IPS-NIHi11 (cell line): ENCODE data around the gene FRA10AC1.
"Not testable (repeated sequence)": the region's sequence is repeated elsewhere in the genome, so short reads cannot be mapped to it uniquely, and the experiment has no call there.

ENCODE experiments used
- DNase-seq: peaks from one replicate; pipeline ENCODE4 v3.0.0; 2012; ENCODE audit warnings: mixed read lengths, low spot score

FRA10AC1 gene

DNA sequence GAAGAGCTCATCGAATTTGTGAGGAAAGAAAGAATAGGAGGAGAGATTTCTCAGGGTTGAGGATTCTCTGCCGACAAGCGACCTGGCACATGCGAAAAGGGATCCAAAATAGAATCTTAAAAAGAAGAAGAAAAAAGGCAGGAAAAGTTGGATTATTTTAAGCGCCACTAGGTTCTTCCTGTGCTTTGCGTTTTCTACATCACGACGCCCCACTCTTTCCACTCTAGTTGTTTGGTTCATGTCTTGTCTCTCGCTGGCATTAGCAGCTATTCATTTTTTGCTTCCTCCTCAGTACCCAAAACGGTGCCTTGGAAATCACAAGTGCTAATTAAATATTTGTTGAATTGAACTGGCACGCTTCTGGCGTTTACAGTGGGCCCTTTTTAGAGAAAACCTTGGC is 674 bp upstream of the FRA10AC1 start:
- DNase-seq, result no peak

DNA sequence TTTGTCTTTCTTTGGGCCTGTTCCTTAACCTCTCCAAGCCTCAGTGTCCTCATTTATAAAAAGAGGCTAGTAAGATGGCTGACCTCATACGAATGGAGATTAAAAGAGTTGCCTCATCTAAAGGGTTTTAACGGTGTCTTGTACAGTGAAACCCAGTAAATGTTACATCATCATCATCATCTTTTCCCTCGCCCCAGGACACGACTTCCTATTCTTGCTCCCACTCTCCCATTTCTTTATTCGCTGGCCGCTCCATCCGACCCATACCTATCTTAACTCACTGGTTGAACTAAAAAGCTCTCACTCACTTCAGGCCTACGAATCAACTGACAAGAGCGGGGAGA is 554 bp downstream of the FRA10AC1 start:
- peak; percentile 14 for DNase-seq

DNA sequence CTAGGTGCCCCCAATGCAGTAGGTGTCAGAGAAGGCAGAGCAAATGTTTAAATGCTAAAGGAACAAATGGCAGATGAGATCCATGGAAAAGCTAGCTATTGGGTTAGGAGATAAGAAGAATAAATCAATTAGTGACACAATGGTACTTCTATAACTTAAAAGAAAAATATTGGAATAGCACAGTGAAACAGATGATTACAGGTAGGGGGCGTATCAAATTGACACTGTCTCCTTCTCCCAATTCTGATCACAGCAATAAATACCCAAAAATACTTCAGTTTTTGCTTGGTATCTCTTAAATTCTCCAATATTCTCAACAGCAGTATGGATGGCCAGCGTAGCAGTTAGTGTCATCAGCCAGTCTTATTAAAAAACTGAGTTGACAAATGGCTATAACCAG is 5.2 kb downstream of the FRA10AC1 start:
- no peak for DNase-seq

GRCh38 chr10:93696582-93696981 is 5.8 kb downstream of the FRA10AC1 start:
- not testable (repeated sequence) for DNase-seq

GRCh38 chr10:93695740-93696139 is 6.7 kb downstream of the FRA10AC1 start:
- no peak for DNase-seq

GRCh38 chr10:93687737-93688136 is 14.7 kb downstream of the FRA10AC1 start:
- DNase-seq, result no peak

- peak; percentile 23 for DNase-seq
Observed at GRCh38 chr10:93680412-93681047, 21.9 kb downstream of the FRA10AC1 start.

GRCh38 chr10:93678805-93679587 is 23.4 kb downstream of the FRA10AC1 start:
- DNase-seq, result no peak

- no peak for DNase-seq
Observed at GRCh38 chr10:93678386-93678785, 24.0 kb downstream of the FRA10AC1 start.

GRCh38 chr10:93673791-93674190 is 28.6 kb downstream of the FRA10AC1 start:
- DNase-seq, result no peak

- DNase-seq, result no peak
Observed at GRCh38 chr10:93672890-93673289, 29.5 kb downstream of the FRA10AC1 start.

DNA sequence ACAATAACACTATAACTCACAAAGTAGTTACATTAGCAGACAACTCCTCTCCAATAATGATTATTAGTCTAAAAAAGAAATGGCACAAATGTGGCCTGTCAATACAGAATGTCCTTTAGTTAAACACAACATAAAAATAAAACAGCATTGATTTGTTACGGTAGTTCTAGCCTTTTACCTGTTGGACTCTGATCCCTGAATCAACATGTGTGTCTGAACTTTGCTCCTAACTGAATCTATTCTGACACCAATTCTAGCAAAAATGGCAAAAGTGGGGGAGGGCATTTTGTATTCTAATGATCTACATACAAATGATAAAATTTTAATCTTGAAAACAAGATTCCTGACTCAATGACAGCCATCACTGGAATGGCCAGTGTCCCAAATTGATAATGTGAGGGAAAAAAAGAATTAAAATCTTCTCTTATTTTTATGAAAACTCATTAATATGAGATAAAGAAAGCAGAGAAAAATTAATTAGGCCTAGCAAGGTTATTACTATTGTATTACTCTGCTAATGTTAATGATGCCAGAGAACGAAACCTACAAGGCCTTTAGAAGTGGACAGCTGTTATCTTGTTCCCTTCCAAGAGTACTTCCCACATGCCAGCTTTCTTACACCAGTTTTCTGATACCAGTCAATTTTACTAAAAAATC is 30.2 kb downstream of the FRA10AC1 start:
- DNase-seq, result no peak

DNA sequence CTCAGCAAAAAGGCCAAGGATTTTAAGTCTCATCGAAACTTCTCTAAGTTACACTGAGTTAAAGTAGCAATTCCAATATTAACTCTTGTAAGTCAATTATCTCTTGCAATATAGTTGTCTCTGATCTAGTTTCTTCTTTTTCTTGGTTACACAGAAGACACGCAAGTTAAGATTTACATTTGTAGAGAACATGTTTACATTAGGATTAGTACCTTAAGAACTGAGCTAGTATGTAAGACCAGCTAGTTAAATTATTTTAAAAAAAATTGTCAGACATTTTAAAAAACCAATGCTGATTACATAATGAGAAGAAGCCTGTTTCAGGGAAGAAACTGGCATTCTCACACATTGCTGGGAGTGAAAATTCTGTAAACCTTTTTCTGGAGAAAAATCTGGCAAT is 31.4 kb downstream of the FRA10AC1 start:
- no peak for DNase-seq

- DNase-seq, result no peak
Observed at GRCh38 chr10:93670372-93670771, 32.0 kb downstream of the FRA10AC1 start.

- no peak for DNase-seq
Observed at GRCh38 chr10:93667795-93668194, 34.6 kb downstream of the FRA10AC1 start.

GRCh38 chr10:93666030-93666429 is 36.4 kb downstream of the FRA10AC1 start:
- DNase-seq, result no peak

DNA sequence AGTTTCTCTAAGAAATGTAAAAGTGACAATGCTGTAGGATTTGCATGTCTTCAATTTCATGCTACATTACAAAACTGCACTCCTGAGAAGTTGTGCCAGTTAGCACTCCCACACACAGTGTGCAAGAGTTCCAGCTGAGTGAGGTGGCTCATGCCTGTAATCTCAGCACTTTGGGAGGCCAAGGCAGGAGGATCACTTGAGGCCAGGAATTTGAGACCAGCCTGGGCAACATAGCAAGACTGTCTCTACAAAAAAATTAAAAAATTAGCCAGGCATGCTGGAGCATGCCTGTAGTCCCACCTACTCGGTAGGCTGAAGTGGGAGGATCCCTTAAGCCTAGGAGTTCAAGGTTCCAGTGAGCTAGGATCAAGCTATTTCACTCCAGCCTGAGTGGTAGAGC is 44.6 kb downstream of the FRA10AC1 start:
- DNase-seq, result no peak

- DNase-seq, result no peak
Observed at GRCh38 chr10:93656155-93656554, 46.2 kb downstream of the FRA10AC1 start.

DNA sequence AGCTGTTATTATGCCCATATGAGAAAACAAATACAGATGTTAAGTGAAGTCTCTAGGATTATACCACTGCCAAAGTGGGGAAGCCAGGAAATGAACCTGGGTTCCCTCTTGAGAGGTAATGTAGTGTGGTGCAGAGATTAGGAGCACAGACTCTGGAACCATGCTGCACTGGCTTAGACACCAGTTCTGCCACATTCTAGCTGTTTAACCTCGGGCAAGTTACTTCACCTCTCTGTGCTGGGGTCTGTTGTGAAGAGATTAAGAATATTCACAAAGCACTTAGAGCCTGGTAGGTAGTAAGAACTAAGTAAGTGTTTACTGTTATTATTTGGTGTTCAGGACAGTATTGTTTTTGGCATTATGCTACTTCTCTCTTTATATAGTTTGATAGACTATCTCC is 48.2 kb downstream of the FRA10AC1 start:
- DNase-seq, result no peak

DNA sequence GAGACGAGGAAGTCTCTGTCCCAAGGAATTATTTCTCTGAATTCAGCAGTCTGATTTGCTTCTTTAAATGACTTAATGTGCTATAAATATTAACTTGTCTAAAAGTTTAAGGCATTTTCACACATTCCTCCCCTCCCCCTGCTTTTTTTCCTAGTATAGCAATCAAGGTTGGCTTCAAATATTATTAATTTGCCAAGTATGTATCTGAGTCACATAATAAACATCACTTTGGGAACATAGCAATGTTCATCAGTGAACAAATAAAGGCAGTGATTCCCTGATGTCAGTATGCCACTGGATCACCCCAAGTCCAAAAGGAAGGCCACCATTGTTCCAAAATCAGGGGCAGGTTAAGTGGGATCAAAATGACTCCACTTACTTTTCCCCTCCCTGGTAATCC is 49.5 kb downstream of the FRA10AC1 start:
- no peak for DNase-seq

DNA sequence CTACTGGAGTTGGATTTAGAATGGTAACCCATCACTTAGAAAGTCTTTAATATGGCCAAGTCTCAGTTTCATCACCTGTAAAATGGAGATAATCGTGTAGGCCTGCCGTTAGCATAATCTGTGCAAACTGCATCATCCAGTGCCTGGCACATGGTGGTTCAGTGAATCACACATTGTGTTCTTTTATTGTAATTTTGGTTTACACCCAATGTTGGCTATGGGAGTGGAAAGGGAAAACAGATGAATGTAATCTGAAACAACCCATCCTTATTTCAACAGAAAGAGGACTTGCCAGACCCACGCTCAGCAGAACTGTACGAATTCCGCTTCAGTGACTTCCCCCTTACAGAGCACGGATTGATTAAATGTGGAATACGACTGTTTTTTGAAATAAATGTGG is 62.6 kb downstream of the FRA10AC1 start:
- DNase-seq, result no peak

GRCh38 chr10:93630625-93631557 is 71.5 kb downstream of the FRA10AC1 start:
- DNase-seq, result no peak
